ENCODE data around the gene SIPA1L2.

SIPA1L2 gene

GRCh38 chr1:232589111-232589811 is 40.7 kb downstream of the SIPA1L2 start:
- Histone ChIP-seq H3K4me3 (ENCODE audit: low read depth, low read length) (no peak overlapping the region), H3K27me3 (replicated peaks) (no peaks in the 10 kb centered on the region), H3K36me3 (replicated peaks) (no peaks in the 10 kb centered on the region), H3K27ac (no peak overlapping the region)
- no peak for DNase-seq
- in situ Hi-C loops (cut with HindIII; ENCODE audit: low pct_ligation_motif_present, low sequenced_read_pairs): no loop called here
- no peak for TF ChIP-seq CTCF (IDR thresholded peaks at IDR 0.05; ENCODE audit: low read depth, low read length, missing control alignments)

GRCh38 chr1:232587141-232588008 is 42.6 kb downstream of the SIPA1L2 start:
- Histone ChIP-seq H3K4me3 (ENCODE audit: low read depth, low read length) (no peak overlapping the region), H3K27me3 (replicated peaks) (no peaks in the 10 kb centered on the region), H3K27ac (no peak overlapping the region), H3K36me3 (replicated peaks) (no peaks in the 10 kb centered on the region)
- no peak for TF ChIP-seq CTCF (IDR thresholded peaks at IDR 0.05; ENCODE audit: low read depth, low read length, missing control alignments)
- DNase-seq: no peak
- in situ Hi-C loops (cut with HindIII; ENCODE audit: low pct_ligation_motif_present, low sequenced_read_pairs): no loop called here

GRCh38 chr1:232586679-232587078 is 43.3 kb downstream of the SIPA1L2 start:
- Histone ChIP-seq H3K4me3 (ENCODE audit: low read depth, low read length) (no peak overlapping the region), H3K36me3 (replicated peaks) (no peaks in the 10 kb centered on the region), H3K27me3 (replicated peaks) (no peaks in the 10 kb centered on the region), H3K27ac (no peak overlapping the region)
- in situ Hi-C loops (cut with HindIII; ENCODE audit: low pct_ligation_motif_present, low sequenced_read_pairs): no loop called here
- no peak for TF ChIP-seq CTCF (IDR thresholded peaks at IDR 0.05; ENCODE audit: low read depth, low read length, missing control alignments)
- no peak for DNase-seq

GRCh38 chr1:232585486-232585885 is 44.4 kb downstream of the SIPA1L2 start:
- no peaks in the 10 kb centered on the region for H3K36me3 ChIP-seq (replicated peaks)
- H3K27ac ChIP-seq: no peak overlapping the region
- in situ Hi-C loops (cut with HindIII; ENCODE audit: low pct_ligation_motif_present, low sequenced_read_pairs): no loop called here
- no peak overlapping the region for H3K4me3 ChIP-seq (ENCODE audit: low read depth, low read length)
- no peak for TF ChIP-seq CTCF (IDR thresholded peaks at IDR 0.05; ENCODE audit: low read depth, low read length, missing control alignments)
- no peaks in the 10 kb centered on the region for H3K27me3 ChIP-seq (replicated peaks)
- DNase-seq: no peak

- Histone ChIP-seq H3K27me3 (replicated peaks) (no peaks in the 10 kb centered on the region), H3K36me3 (replicated peaks) (no peaks in the 10 kb centered on the region), H3K4me3 (ENCODE audit: low read depth, low read length) (no peak overlapping the region), H3K27ac (no peak overlapping the region)
- in situ Hi-C loops (cut with HindIII; ENCODE audit: low pct_ligation_motif_present, low sequenced_read_pairs): no loop called here
- no peak for TF ChIP-seq CTCF (IDR thresholded peaks at IDR 0.05; ENCODE audit: low read depth, low read length, missing control alignments)
- DNase-seq: no peak
Observed at GRCh38 chr1:232581932-232582331, 48.0 kb downstream of the SIPA1L2 start.
